DOHH2 (cell line): Measurements from ENCODE around the gene ADGRL3.

Experiments used
- EZH2phosphoT487 ChIP-seq: fragments of 200-600 bp; sonication (generic); IDR thresholded peaks from 2 replicates; pipeline ENCODE4 v1.6.1; 2017; ENCODE audit warnings: borderline replicate concordance, mild to moderate bottlenecking, antibody characterized with exemption, low read length, moderate library complexity, mixed read lengths
- TF ChIP-seq, protein P1 (sequence below): fragments of 200-600 bp; sonication (generic); IDR thresholded peaks from one replicate; pipeline ENCODE4 v1.5.1; 2014; ENCODE audit warnings: antibody characterized with exemption, mild to moderate bottlenecking, low read depth, low read length; ENCODE audit not compliant: poor library complexity, severe bottlenecking

DNA sequence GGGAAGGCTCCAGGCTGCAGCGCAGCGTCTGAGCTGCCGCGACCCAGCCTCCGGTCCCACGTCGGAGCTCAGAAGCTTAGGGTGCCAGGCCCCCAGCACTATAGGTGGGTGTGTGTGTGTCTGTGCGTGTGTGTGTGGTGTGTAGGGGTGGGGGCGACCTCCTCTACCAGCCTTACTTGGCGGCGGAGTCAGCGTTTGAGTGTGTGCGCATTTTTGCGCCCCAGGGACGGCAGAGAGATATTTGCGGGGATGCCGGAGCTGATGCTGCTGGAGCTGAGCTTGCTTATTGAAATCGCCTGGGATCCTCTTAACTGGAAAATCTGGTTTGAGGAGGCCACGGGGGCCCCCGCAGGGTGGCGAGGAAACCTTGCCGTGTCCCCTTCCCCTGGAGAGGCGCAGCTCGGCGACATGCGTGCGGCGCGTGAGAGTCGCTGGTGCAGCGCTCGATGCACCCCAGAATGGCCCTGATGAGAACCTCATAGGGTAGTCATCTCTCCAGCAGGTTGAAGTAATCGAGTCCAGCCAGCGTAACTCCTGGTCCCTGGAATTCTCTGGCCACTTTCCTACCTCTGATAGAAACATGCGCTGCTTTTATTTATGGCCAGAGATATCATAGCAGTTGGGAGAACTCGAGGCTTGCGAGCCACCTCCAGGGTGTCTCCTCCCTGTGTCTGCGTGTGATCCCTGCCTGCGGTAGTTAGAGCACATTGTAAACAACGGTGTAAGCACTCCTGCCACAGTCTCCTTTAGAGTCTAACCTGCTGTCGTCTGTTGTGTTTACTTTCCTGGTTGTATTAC lies 2.7 kb downstream of the ADGRL3 start:
- TF ChIP-seq, protein P1, sequence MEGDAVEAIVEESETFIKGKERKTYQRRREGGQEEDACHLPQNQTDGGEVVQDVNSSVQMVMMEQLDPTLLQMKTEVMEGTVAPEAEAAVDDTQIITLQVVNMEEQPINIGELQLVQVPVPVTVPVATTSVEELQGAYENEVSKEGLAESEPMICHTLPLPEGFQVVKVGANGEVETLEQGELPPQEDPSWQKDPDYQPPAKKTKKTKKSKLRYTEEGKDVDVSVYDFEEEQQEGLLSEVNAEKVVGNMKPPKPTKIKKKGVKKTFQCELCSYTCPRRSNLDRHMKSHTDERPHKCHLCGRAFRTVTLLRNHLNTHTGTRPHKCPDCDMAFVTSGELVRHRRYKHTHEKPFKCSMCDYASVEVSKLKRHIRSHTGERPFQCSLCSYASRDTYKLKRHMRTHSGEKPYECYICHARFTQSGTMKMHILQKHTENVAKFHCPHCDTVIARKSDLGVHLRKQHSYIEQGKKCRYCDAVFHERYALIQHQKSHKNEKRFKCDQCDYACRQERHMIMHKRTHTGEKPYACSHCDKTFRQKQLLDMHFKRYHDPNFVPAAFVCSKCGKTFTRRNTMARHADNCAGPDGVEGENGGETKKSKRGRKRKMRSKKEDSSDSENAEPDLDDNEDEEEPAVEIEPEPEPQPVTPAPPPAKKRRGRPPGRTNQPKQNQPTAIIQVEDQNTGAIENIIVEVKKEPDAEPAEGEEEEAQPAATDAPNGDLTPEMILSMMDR, result no peak
- no peak for TF ChIP-seq EZH2phosphoT487
